ENCODE measurements around the gene AUNIP. TPM values are rescaled to one million over a fixed set of nuclear protein-coding genes. Genes with fewer than 3 reads are reported as not detected.

The AUNIP gene
- total RNA-seq, 1 experiment from 2014 or later = 7.7 TPM

- intact Hi-C loops (cut with micrococcal nuclease; ENCODE audit: unreplicated experiment) = no loop called here
- DNase-seq = no peak
- H3K9me3 Mint-ChIP-seq (ENCODE audit: low read depth, unreplicated experiment) = no peaks in the 10 kb centered on the region
- no TSS peak for BruUV-seq (replicated peaks)
- H3K27me3 Mint-ChIP-seq (ENCODE audit: unreplicated experiment) = no peaks in the 10 kb centered on the region
- no peak for TF ChIP-seq CTCF (IDR thresholded peaks at IDR 0.05; ENCODE audit: unreplicated experiment)
- H3K27ac Mint-ChIP-seq (ENCODE audit: unreplicated experiment) = no peak overlapping the region
- H3K4me1 Mint-ChIP-seq (ENCODE audit: low read depth, unreplicated experiment) = peaks cover 28% of the 10 kb centered on the region
- H3K36me3 Mint-ChIP-seq (ENCODE audit: insufficient read depth, unreplicated experiment) = peaks cover 18% of the 10 kb centered on the region
- H3K4me3 Mint-ChIP-seq (ENCODE audit: low read depth, unreplicated experiment) = no peak overlapping the region
- CTCF ChIA-PET = no interaction called here
These were observed 17.9 kb upstream of the AUNIP start for GRCh38 chr1:25877155-25877554.

GRCh38 chr1:25876693-25877077 is 17.4 kb upstream of the AUNIP start:
- CTCF ChIA-PET = interaction anchor here (2.2 kb wide), 1 partner anchor 19 kb away, joined by 10 read pairs; no protein-coding TSS in a partner anchor
- H3K9me3 Mint-ChIP-seq (ENCODE audit: low read depth, unreplicated experiment) = no peaks in the 10 kb centered on the region
- H3K4me1 Mint-ChIP-seq (ENCODE audit: low read depth, unreplicated experiment) = peaks cover 28% of the 10 kb centered on the region
- no peak for TF ChIP-seq CTCF (IDR thresholded peaks at IDR 0.05; ENCODE audit: unreplicated experiment)
- intact Hi-C loops (cut with micrococcal nuclease; ENCODE audit: unreplicated experiment) = no loop called here
- BruUV-seq (replicated peaks) = no TSS peak
- peaks cover 18% of the 10 kb centered on the region for H3K36me3 Mint-ChIP-seq (ENCODE audit: insufficient read depth, unreplicated experiment)
- no peaks in the 10 kb centered on the region for H3K27me3 Mint-ChIP-seq (ENCODE audit: unreplicated experiment)
- H3K27ac Mint-ChIP-seq (ENCODE audit: unreplicated experiment) = no peak overlapping the region
- no peak overlapping the region for H3K4me3 Mint-ChIP-seq (ENCODE audit: low read depth, unreplicated experiment)
- no peak for DNase-seq

GRCh38 chr1:25875856-25876692 is 16.8 kb upstream of the AUNIP start:
- BruUV-seq (replicated peaks) = no TSS peak
- CTCF ChIA-PET = interaction anchor here (0.5 to 2.2 kb wide), 4 partner anchors 11 to 20 kb away, joined by 3 to 10 read pairs (median 4); no protein-coding TSS in a partner anchor
- Mint-ChIP-seq H3K36me3 (ENCODE audit: insufficient read depth, unreplicated experiment) (peaks cover 18% of the 10 kb centered on the region), H3K9me3 (ENCODE audit: low read depth, unreplicated experiment) (no peaks in the 10 kb centered on the region), H3K27ac (ENCODE audit: unreplicated experiment) (no peak overlapping the region), H3K4me3 (ENCODE audit: low read depth, unreplicated experiment) (peak overlapping the region; percentile 80), H3K27me3 (ENCODE audit: unreplicated experiment) (no peaks in the 10 kb centered on the region), H3K4me1 (ENCODE audit: low read depth, unreplicated experiment) (peaks cover 28% of the 10 kb centered on the region)
- DNase-seq = no peak
- TF ChIP-seq CTCF (IDR thresholded peaks at IDR 0.05; ENCODE audit: unreplicated experiment) = no peak
- intact Hi-C loops (cut with micrococcal nuclease; ENCODE audit: unreplicated experiment) = no loop called here

GRCh38 chr1:25875154-25875855 is 16.0 kb upstream of the AUNIP start, which contains the start of gene PAQR7:
PAQR7 (minus strand) TSS chr1:25875708; CDS start chr1:25863839, 11,869 bp downstream.
- Mint-ChIP-seq H3K36me3 (ENCODE audit: insufficient read depth, unreplicated experiment) (peaks cover 15% of the 10 kb centered on the region), H3K9me3 (ENCODE audit: low read depth, unreplicated experiment) (no peaks in the 10 kb centered on the region), H3K4me1 (ENCODE audit: low read depth, unreplicated experiment) (peaks cover 25% of the 10 kb centered on the region), H3K27me3 (ENCODE audit: unreplicated experiment) (no peaks in the 10 kb centered on the region), H3K27ac (ENCODE audit: unreplicated experiment) (peak within 1 kb of the TSS; percentile 35), H3K4me3 (ENCODE audit: low read depth, unreplicated experiment) (peak within 1 kb of the TSS; percentile 80)
- CTCF ChIA-PET = interaction anchor here (1.2 to 2.2 kb wide), 3 partner anchors 10 to 20 kb away, joined by 3 to 10 read pairs (median 4); no protein-coding TSS in a partner anchor
- DNase-seq = peak; percentile 74
- TF ChIP-seq CTCF (IDR thresholded peaks at IDR 0.05; ENCODE audit: unreplicated experiment) = no peak
- intact Hi-C loops (cut with micrococcal nuclease; ENCODE audit: unreplicated experiment) = no loop called here
- BruUV-seq (replicated peaks) = no TSS peak
